Mesendoderm (in vitro differentiated cells): ENCODE measurements around the gene LYZL2.

Experiments
- DNase-seq: peaks from one replicate; pipeline ENCODE4 v3.0.0; 2013
- H2AK5ac ChIP-seq: 2 replicates; pipeline ENCODE4 v1.6.1; 2013; ENCODE audit warnings: low read length, inconsistent platforms
- H2BK120ac ChIP-seq: 2 replicates; pipeline ENCODE4 v1.6.1; 2013; ENCODE audit warnings: low read depth, mild to moderate bottlenecking, low read length, moderate library complexity, mixed read lengths
- H2BK15ac ChIP-seq: replicated peaks from 2 replicates; pipeline ENCODE4 v1.6.1; 2013; ENCODE audit warnings: low read depth, mild to moderate bottlenecking, moderate library complexity
- H2BK5ac ChIP-seq: 2 replicates; pipeline ENCODE4 v1.6.1; 2013; ENCODE audit warnings: low read length, inconsistent platforms
- H3K18ac ChIP-seq: 2 replicates; pipeline ENCODE4 v1.6.1; 2013; ENCODE audit warnings: mild to moderate bottlenecking, low read length, mixed read lengths
- H3K23ac ChIP-seq: one replicate; pipeline ENCODE4 v1.6.1; 2013; ENCODE audit warnings: low read length
- H3K27ac ChIP-seq: 2 replicates; pipeline ENCODE4 v1.5.1; 2013; ENCODE audit warnings: low read depth, mild to moderate bottlenecking, inconsistent platforms, low read length, moderate library complexity
- H3K27me3 ChIP-seq: 2 replicates; pipeline ENCODE4 v1.6.1; 2013; ENCODE audit warnings: low read length, control low read depth, mild to moderate bottlenecking, inconsistent platforms; ENCODE audit not compliant: insufficient read depth, poor library complexity
- H3K36me3 ChIP-seq: 2 replicates; pipeline ENCODE4 v1.6.1; 2013; ENCODE audit warnings: low read length, inconsistent platforms; ENCODE audit not compliant: control insufficient read depth, insufficient read depth
- H3K4ac ChIP-seq: one replicate; pipeline ENCODE4 v1.6.1; 2013; ENCODE audit warnings: low read depth, mild to moderate bottlenecking, low read length, moderate library complexity
- H3K4me1 ChIP-seq: 2 replicates; pipeline ENCODE4 v1.6.1; 2013; ENCODE audit warnings: low read depth, low read length, inconsistent platforms; ENCODE audit not compliant: control insufficient read depth
- H3K4me2 ChIP-seq: 2 replicates; pipeline ENCODE4 v1.6.1; 2013; ENCODE audit warnings: low read length
- H3K4me3 ChIP-seq: 2 replicates; pipeline ENCODE4 v1.5.1; 2013; ENCODE audit warnings: mild to moderate bottlenecking, low read length
- H3K56ac ChIP-seq: one replicate; pipeline ENCODE4 v1.6.1; 2013; ENCODE audit warnings: low read length
- H3K79me1 ChIP-seq: 2 replicates; pipeline ENCODE4 v1.6.1; 2013; ENCODE audit warnings: low read length, inconsistent platforms
- H3K79me2 ChIP-seq: 2 replicates; pipeline ENCODE4 v1.6.1; 2013; ENCODE audit warnings: mild to moderate bottlenecking, low read length; ENCODE audit not compliant: control insufficient read depth, insufficient read depth
- H3K9ac ChIP-seq: 2 replicates; pipeline ENCODE4 v1.6.1; 2013; ENCODE audit warnings: low read length, inconsistent platforms
- H4K5ac ChIP-seq: one replicate; pipeline ENCODE4 v1.6.1; 2013; ENCODE audit warnings: low read length
- H4K8ac ChIP-seq: one replicate; pipeline ENCODE4 v1.6.1; 2013; ENCODE audit warnings: low read depth, mild to moderate bottlenecking, control low read depth, low read length, moderate library complexity
- WGBS: extraction: QIAGEN DNeasy Blood & Tissue Kit; methylation state at CpG from one replicate; pipeline ENCODE4 v1.1.7; 2013; ENCODE audit warnings: low lambda C conversion rate, missing lambda C conversion rate; ENCODE audit not compliant: insufficient coverage; ENCODE audit errors: extremely low coverage; 5-methylcytosine and 5-hydroxymethylcytosine counted together

Gene LYZL2

GRCh38 chr10:30574432-30574796 lies 55.1 kb downstream of the LYZL2 start:
- H4K5ac ChIP-seq = no peak overlapping the region
- no peak overlapping the region for H2BK5ac ChIP-seq
- H3K27ac ChIP-seq = no peak overlapping the region
- H2BK120ac ChIP-seq = no peak overlapping the region
- no peak overlapping the region for H3K18ac ChIP-seq
- H3K23ac ChIP-seq = no peak overlapping the region
- WGBS = no CpG with 5 or more reads among the region's 4 CpGs
- H3K79me2 ChIP-seq = no peaks in the 10 kb centered on the region
- no peak overlapping the region for H2BK15ac ChIP-seq
- no peak for DNase-seq
- no peak overlapping the region for H4K8ac ChIP-seq
- no peak overlapping the region for H2AK5ac ChIP-seq
- no peak overlapping the region for H3K4ac ChIP-seq
- H3K4me3 ChIP-seq = no peak overlapping the region
- H3K36me3 ChIP-seq = no peaks in the 10 kb centered on the region
- H3K4me1 ChIP-seq = no peaks in the 10 kb centered on the region
- H3K56ac ChIP-seq = no peak overlapping the region
- no peak overlapping the region for H3K4me2 ChIP-seq
- no peak overlapping the region for H3K9ac ChIP-seq
- H3K27me3 ChIP-seq = no peaks in the 10 kb centered on the region
- H3K79me1 ChIP-seq = no peaks in the 10 kb centered on the region

- H2BK5ac ChIP-seq = no peak overlapping the region
- H2AK5ac ChIP-seq = no peak overlapping the region
- no peaks in the 10 kb centered on the region for H3K79me2 ChIP-seq
- H3K4me3 ChIP-seq = no peak overlapping the region
- no peak overlapping the region for H3K56ac ChIP-seq
- H3K18ac ChIP-seq = no peak overlapping the region
- H3K36me3 ChIP-seq = no peaks in the 10 kb centered on the region
- no peak overlapping the region for H3K27ac ChIP-seq
- no peak for DNase-seq
- no peak overlapping the region for H2BK15ac ChIP-seq
- no peak overlapping the region for H4K8ac ChIP-seq
- H3K27me3 ChIP-seq = no peaks in the 10 kb centered on the region
- H3K4me1 ChIP-seq = no peaks in the 10 kb centered on the region
- no peaks in the 10 kb centered on the region for H3K79me1 ChIP-seq
- no CpG with 5 or more reads among the region's 7 CpGs for WGBS
- H2BK120ac ChIP-seq = no peak overlapping the region
- H3K23ac ChIP-seq = no peak overlapping the region
- H4K5ac ChIP-seq = no peak overlapping the region
- H3K9ac ChIP-seq = no peak overlapping the region
- no peak overlapping the region for H3K4me2 ChIP-seq
- no peak overlapping the region for H3K4ac ChIP-seq
These were observed 55.7 kb downstream of the LYZL2 start for GRCh38 chr10:30573721-30574431.

GRCh38 chr10:30565449-30565848 lies 64.1 kb downstream of the LYZL2 start:
- H3K9ac ChIP-seq = no peak overlapping the region
- H3K4me1 ChIP-seq = no peaks in the 10 kb centered on the region
- H4K8ac ChIP-seq = no peak overlapping the region
- H3K4me2 ChIP-seq = no peak overlapping the region
- H3K18ac ChIP-seq = no peak overlapping the region
- H3K27ac ChIP-seq = no peak overlapping the region
- WGBS = no CpG with 5 or more reads among the region's 2 CpGs
- no peaks in the 10 kb centered on the region for H3K79me1 ChIP-seq
- no peaks in the 10 kb centered on the region for H3K36me3 ChIP-seq
- DNase-seq = no peak
- no peaks in the 10 kb centered on the region for H3K79me2 ChIP-seq
- H2BK5ac ChIP-seq = no peak overlapping the region
- no peak overlapping the region for H3K23ac ChIP-seq
- H3K4ac ChIP-seq = no peak overlapping the region
- no peak overlapping the region for H4K5ac ChIP-seq
- H2BK15ac ChIP-seq = no peak overlapping the region
- no peak overlapping the region for H3K56ac ChIP-seq
- no peaks in the 10 kb centered on the region for H3K27me3 ChIP-seq
- no peak overlapping the region for H3K4me3 ChIP-seq
- no peak overlapping the region for H2BK120ac ChIP-seq
- no peak overlapping the region for H2AK5ac ChIP-seq

- no peak overlapping the region for H3K27ac ChIP-seq
- no peak overlapping the region for H2AK5ac ChIP-seq
- H3K4me2 ChIP-seq = no peak overlapping the region
- H3K9ac ChIP-seq = no peak overlapping the region
- no peak overlapping the region for H2BK15ac ChIP-seq
- H3K23ac ChIP-seq = no peak overlapping the region
- H3K36me3 ChIP-seq = no peaks in the 10 kb centered on the region
- no peaks in the 10 kb centered on the region for H3K4me1 ChIP-seq
- no peak overlapping the region for H3K4ac ChIP-seq
- H3K56ac ChIP-seq = no peak overlapping the region
- no peak overlapping the region for H2BK5ac ChIP-seq
- H2BK120ac ChIP-seq = no peak overlapping the region
- H3K18ac ChIP-seq = no peak overlapping the region
- H3K79me1 ChIP-seq = no peaks in the 10 kb centered on the region
- H3K27me3 ChIP-seq = no peaks in the 10 kb centered on the region
- H4K5ac ChIP-seq = no peak overlapping the region
- WGBS = no CpG with 5 or more reads among the region's 5 CpGs
- no peak overlapping the region for H4K8ac ChIP-seq
- H3K4me3 ChIP-seq = no peak overlapping the region
- no peak for DNase-seq
- H3K79me2 ChIP-seq = no peaks in the 10 kb centered on the region
These were observed 66.8 kb downstream of the LYZL2 start for GRCh38 chr10:30562787-30563186.
